CD4-positive, alpha-beta T cell (primary cell): Measurements from ENCODE around the gene PDE6G. TPM values are rescaled to one million over a fixed set of nuclear protein-coding genes. Genes with fewer than 3 reads are reported as not detected.

Source experiments
- ATAC-seq: fragments of 200-7000 bp; cut with Tn5 transposase; one replicate; pipeline ENCODE4 v1.10.0; 2022; ENCODE audit warnings: mild to moderate bottlenecking; ENCODE audit not compliant: poor library complexity
- CTCF ChIA-PET: fragments of 350-600 bp; sonication (Branson Sonifier 250); formaldehyde crosslinking; loops from one replicate; lab custom pipeline; 2021; ENCODE audit warnings: antibody characterized with exemption, inconsistent platforms; lab: Charles Lee
- POLR2A ChIA-PET: fragments of 350-600 bp; sonication (Branson Sonifier 250); formaldehyde crosslinking; loops from one replicate; lab custom pipeline; 2021; ENCODE audit warnings: antibody characterized with exemption, inconsistent platforms; lab: Charles Lee
- DNase-seq, 14 experiments: peaks; one replicate each; pipeline ENCODE4 v3.0.0-alpha.2; 2013 to 2020; ENCODE audit warnings: mixed read lengths in 2 of 14
- H3K27ac ChIP-seq, 2 donors: one replicate each; pipeline versions ENCODE4 v1.5.1 to v1.7.0; 2013; ENCODE audit warnings: low read length in 2 of 2, low read depth in 1 of 2, mild to moderate bottlenecking in 1 of 2
- H3K27me3 ChIP-seq, 2 experiments: 1 replicate in 1 of 2; 2 replicates in 1 of 2; pipeline versions ENCODE4 v1.6.1 to v1.7.0; 2013; ENCODE audit warnings: low read length in 2 of 2, control low read depth in 1 of 2, mild to moderate bottlenecking in 1 of 2, moderate library complexity in 1 of 2; ENCODE audit not compliant: insufficient read depth in 2 of 2, control insufficient read depth in 1 of 2
- H3K36me3 ChIP-seq: one replicate; pipeline ENCODE4 v1.6.1; 2013; ENCODE audit warnings: low read length, control low read depth; ENCODE audit not compliant: insufficient read depth
- H3K4me1 ChIP-seq: one replicate; pipeline ENCODE4 v1.6.1; 2013; ENCODE audit warnings: low read length, control low read depth; ENCODE audit not compliant: insufficient read depth
- H3K4me3 ChIP-seq: one replicate; pipeline ENCODE4 v1.5.1; 2013; ENCODE audit warnings: mild to moderate bottlenecking, low read length, moderate library complexity
- H3K9me3 ChIP-seq, 2 experiments: 1 replicate in 1 of 2; 2 replicates in 1 of 2; pipeline versions ENCODE4 v1.6.1 to v1.7.0; 2013; ENCODE audit warnings: low read length in 2 of 2, mild to moderate bottlenecking in 2 of 2, control low read depth in 1 of 2, moderate library complexity in 1 of 2; ENCODE audit not compliant: control insufficient read depth in 1 of 2, insufficient read depth in 1 of 2
- H3K27ac Mint-ChIP-seq: one replicate; pipeline ENCODE4 v1.8.0; 2020; ENCODE audit warnings: mixed read lengths
- H3K27me3 Mint-ChIP-seq: one replicate; pipeline ENCODE4 v1.8.0; 2021; ENCODE audit warnings: mixed read lengths
- H3K36me3 Mint-ChIP-seq: one replicate; pipeline ENCODE4 v1.8.0; 2021; ENCODE audit warnings: low read depth, mixed read lengths
- H3K4me1 Mint-ChIP-seq: one replicate; pipeline ENCODE4 v1.8.0; 2021; ENCODE audit warnings: low read depth, mixed read lengths
- H3K4me3 Mint-ChIP-seq: one replicate; pipeline ENCODE4 v1.8.0; 2020; ENCODE audit warnings: mild to moderate bottlenecking, mixed read lengths
- H3K9me3 Mint-ChIP-seq: one replicate; pipeline ENCODE4 v1.8.0; 2020; ENCODE audit warnings: mixed read lengths
- intact Hi-C, 2 experiments: fragments of 100-400 bp; cut with DNase I in 1 of 2; cut with micrococcal nuclease in 1 of 2; formaldehyde crosslinking; loops; one replicate each; pipeline versions ENCODE4 v1.15.1 to v1.9.0; 2023 to 2025; cut with DNase I, micrococcal nuclease
- total RNA-seq, 174 experiments: library from RNA in 2 of 174; stranded (reverse) in 2 of 174; gene quantifications; one replicate each; pipeline ENCODE4 v1.2.3 and lab custom pipeline; 2021 to 2026
- TF ChIP-seq, protein P1 (sequence below): fragments of 200-600 bp; IDR thresholded peaks from one replicate; pipeline ENCODE4 v1.8.0; 2022; ENCODE audit warnings: antibody characterized with exemption, mild to moderate bottlenecking

PDE6G gene
- total RNA-seq, 2 experiments from 2014 or later: 0.49 to 0.92 TPM

DNA sequence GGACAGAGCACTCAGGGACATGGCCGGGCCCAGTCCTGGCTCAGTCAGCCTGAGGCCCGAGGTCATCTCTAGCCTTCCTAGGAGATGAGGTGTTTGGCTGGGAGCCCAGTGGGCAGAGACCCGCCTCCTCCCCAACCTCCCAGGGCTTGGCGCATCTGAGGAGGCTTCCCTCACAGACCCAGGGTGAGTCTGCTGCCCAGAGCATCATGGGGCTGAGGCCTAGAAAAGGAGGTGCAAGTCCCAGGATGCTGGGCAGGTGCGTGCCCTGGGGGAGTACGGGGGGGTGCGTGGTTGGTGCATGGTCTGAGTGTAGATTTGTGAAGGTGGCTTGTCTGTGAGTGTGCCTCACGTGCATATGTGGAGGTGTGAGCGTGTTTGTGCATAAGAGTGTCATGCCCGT lies 4.7 kb downstream of the PDE6G start:
- Mint-ChIP-seq H3K27me3 (peaks cover 35% of the 10 kb centered on the region), H3K36me3 (no peaks in the 10 kb centered on the region), H3K4me3 (no peak overlapping the region), H3K27ac (no peak overlapping the region), H3K4me1 (peaks cover 8% of the 10 kb centered on the region), H3K9me3 (no peaks in the 10 kb centered on the region)
- POLR2A ChIA-PET: no interaction called here
- Histone ChIP-seq H3K36me3 (no peaks in the 10 kb centered on the region), H3K9me3 (peaks cover 0 to 15% of the 10 kb centered on the region in 2 experiments), H3K4me3 (no peak overlapping the region), H3K27ac (no peak overlapping the region), H3K4me1 (peaks cover 22% of the 10 kb centered on the region), H3K27me3 (peaks cover 22 to 27% of the 10 kb centered on the region in 2 experiments)
- ATAC-seq: no peak
- DNase-seq: no peak
- CTCF ChIA-PET: no interaction called here
- TF ChIP-seq, protein P1, sequence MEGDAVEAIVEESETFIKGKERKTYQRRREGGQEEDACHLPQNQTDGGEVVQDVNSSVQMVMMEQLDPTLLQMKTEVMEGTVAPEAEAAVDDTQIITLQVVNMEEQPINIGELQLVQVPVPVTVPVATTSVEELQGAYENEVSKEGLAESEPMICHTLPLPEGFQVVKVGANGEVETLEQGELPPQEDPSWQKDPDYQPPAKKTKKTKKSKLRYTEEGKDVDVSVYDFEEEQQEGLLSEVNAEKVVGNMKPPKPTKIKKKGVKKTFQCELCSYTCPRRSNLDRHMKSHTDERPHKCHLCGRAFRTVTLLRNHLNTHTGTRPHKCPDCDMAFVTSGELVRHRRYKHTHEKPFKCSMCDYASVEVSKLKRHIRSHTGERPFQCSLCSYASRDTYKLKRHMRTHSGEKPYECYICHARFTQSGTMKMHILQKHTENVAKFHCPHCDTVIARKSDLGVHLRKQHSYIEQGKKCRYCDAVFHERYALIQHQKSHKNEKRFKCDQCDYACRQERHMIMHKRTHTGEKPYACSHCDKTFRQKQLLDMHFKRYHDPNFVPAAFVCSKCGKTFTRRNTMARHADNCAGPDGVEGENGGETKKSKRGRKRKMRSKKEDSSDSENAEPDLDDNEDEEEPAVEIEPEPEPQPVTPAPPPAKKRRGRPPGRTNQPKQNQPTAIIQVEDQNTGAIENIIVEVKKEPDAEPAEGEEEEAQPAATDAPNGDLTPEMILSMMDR: no peak
- intact Hi-C loops: no loop called here

DNA sequence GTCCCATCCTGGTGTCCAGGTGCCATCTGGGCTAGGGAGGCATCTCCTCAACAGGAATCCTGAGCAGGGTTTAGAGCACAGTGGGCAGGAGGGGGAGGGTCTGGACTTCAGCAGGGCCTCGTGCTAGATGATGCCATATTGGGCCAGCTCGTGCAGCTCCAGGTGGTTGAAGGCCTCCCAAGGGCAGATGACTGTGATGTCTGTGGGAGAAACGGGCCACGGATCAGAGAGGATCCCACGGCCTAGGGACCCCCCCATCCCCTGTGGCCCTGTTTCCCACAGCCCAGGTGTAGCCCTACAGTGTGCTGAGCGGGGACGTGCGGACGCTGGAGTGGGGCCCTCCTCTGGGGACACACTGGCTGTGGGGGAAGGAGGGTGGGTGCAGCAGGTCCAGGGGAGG lies 5.4 kb downstream of the PDE6G start:
- Histone ChIP-seq H3K27ac (no peak overlapping the region), H3K4me1 (peaks cover 15% of the 10 kb centered on the region), H3K27me3 (peaks cover 22 to 27% of the 10 kb centered on the region in 2 experiments), H3K36me3 (no peaks in the 10 kb centered on the region), H3K4me3 (no peak overlapping the region), H3K9me3 (peaks cover 0 to 15% of the 10 kb centered on the region in 2 experiments)
- ChIA-PET POLR2A (no interaction called here), CTCF (no interaction called here)
- H3K27me3 Mint-ChIP-seq: peaks cover 35% of the 10 kb centered on the region
- no peak overlapping the region for H3K4me3 Mint-ChIP-seq
- no peak overlapping the region for H3K27ac Mint-ChIP-seq
- no peaks in the 10 kb centered on the region for H3K9me3 Mint-ChIP-seq
- H3K4me1 Mint-ChIP-seq: peaks cover 8% of the 10 kb centered on the region
- intact Hi-C loops: no loop called here
- ATAC-seq: no peak
- TF ChIP-seq, protein P1: no peak
- DNase-seq: no peak
- no peaks in the 10 kb centered on the region for H3K36me3 Mint-ChIP-seq

DNA sequence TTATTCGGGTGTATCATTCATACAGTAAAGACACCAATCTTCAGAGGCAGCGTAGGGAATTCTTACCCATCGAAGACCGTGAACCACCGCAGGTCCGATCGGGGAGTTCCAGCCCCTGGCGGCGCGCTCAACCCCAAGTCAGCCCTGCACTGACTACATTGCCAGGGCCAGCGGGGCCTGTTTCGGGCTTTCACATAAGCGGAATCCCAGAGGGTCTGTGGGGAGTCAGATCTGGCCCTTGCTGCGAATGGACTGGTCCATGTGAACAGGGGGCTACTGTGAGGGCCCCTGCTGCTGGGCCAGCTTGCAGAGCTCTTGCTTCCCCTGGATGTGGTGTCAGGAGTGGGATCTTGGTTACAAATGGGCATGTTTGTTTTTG lies 7.6 kb downstream of the PDE6G start:
- Mint-ChIP-seq H3K27ac (no peak overlapping the region), H3K36me3 (no peaks in the 10 kb centered on the region), H3K9me3 (no peaks in the 10 kb centered on the region), H3K27me3 (peaks cover 35% of the 10 kb centered on the region), H3K4me1 (peaks cover 6% of the 10 kb centered on the region), H3K4me3 (no peak overlapping the region)
- intact Hi-C loops: no loop called here
- Histone ChIP-seq H3K36me3 (no peaks in the 10 kb centered on the region), H3K4me1 (peaks cover 10% of the 10 kb centered on the region), H3K27ac (no peak overlapping the region), H3K9me3 (peaks cover 0 to 15% of the 10 kb centered on the region in 2 experiments), H3K27me3 (peaks cover 22 to 27% of the 10 kb centered on the region in 2 experiments), H3K4me3 (no peak overlapping the region)
- ChIA-PET POLR2A (interaction anchor here (0.7 kb wide), 1 partner anchor 26 kb away, joined by 3 read pairs; no protein-coding TSS in a partner anchor), CTCF (no interaction called here)
- TF ChIP-seq, protein P1: no peak
- DNase-seq: no peak
- no peak for ATAC-seq
